Head of caudate nucleus (tissue), 42 donors: ENCODE results near the gene ADAR.

Experiments used
- DNase-seq, 42 donors: peaks; one replicate each; pipeline versions ENCODE4 v3.0.0 to v3.0.0-alpha.2; 2020 to 2021; ENCODE audit warnings: mixed read lengths in 7 of 42
- intact Hi-C: fragments of 100-400 bp; cut with DNase I; formaldehyde crosslinking; loops from one replicate; pipeline ENCODE4 v1.15.0; 2022

The ADAR gene

GRCh38 chr1:154591206-154591605, 16.8 kb downstream of the ADAR start:
- intact Hi-C loops: no loop called here
- no peak for DNase-seq

GRCh38 chr1:154590756-154591155, 17.2 kb downstream of the ADAR start:
- intact Hi-C loops: no loop called here
- DNase-seq: no peak

- no peak for DNase-seq
- intact Hi-C loops: no loop called here
These were observed 18.2 kb downstream of the ADAR start for GRCh38 chr1:154589780-154590179.

DNA sequence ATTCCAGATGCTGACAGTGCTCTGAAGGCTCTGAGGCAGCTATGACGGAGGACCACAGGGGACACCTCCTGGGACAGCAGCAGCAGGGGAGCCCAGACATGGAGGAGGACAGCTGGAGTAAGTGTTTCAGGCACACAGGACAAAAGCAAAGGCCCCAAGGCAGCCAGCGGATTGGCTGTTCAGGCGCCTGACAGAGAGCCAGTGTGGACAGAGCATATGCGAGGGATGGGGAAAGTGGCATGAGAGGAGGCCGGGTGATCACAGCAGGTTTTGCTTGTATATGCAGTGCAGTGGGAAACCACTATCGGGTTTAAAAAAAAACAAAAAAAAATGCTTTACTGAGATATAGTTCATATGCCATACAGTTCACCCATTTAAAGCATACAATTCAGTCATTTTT, 21.3 kb downstream of the ADAR start:
- DNase-seq: no peak
- intact Hi-C loops: no loop called here

- intact Hi-C loops: no loop called here
- DNase-seq: peak in 1 of 42 donors; percentile 14
These were observed 21.8 kb downstream of the ADAR start for GRCh38 chr1:154586231-154586630.

DNA sequence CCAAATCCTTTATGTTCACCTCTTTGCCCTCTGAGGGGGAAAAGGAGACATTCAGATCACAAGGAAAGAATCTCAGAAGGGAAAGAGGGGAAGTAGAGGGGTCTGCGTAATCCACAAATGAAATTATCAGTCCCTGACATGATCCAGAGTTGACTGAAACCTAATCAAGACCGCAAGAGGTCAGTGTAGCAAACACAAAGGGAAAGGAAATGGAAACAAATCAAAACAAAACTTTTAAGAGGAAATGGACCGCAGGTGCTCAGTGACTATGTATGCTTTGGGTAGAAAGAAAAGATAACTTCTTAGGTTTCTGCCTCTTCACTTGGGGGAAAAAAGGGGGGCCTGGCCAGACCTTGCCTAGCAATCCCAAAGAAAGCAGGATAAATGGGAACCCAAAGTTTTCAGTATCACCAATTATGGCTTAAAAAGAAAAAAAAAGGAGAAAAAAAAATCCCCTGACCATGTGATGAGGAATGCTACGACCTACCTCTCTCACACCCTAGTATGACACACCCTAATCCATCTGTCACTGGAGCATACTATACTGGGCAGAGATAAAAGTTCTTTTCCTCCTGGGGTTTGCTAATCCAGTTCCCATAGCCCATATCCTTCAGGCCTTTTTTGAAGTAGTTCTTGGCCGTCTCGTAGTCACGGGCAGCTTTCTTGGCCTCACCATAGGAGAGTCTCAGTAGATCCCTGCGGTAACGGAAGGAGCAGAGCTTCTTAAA, 23.6 kb downstream of the ADAR start:
- intact Hi-C loops: no loop called here
- DNase-seq: no peak

- intact Hi-C loops: no loop called here
- DNase-seq: no peak
These were observed 24.2 kb downstream of the ADAR start for GRCh38 chr1:154583773-154584172.

DNA sequence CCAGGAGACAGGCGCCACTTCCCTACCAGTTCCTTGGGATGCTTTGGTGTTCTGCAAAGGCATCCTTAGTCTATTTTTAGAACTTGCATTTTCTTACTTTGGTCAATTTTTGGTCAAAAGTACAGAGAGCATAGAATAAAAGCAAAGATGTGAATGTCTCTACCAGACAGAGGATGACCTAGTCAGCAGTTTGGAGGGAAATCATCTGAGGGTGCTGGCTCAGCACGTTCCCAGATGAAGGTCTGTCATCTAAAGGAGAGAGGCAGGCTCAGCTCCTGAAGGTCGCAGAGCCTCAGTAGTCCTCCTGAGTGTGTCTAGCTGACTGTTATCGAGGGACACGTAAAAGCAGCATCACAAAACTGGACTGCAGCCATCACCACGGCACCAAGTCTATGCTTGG, 25.1 kb downstream of the ADAR start:
- no peak for DNase-seq
- intact Hi-C loops: no loop called here

DNA sequence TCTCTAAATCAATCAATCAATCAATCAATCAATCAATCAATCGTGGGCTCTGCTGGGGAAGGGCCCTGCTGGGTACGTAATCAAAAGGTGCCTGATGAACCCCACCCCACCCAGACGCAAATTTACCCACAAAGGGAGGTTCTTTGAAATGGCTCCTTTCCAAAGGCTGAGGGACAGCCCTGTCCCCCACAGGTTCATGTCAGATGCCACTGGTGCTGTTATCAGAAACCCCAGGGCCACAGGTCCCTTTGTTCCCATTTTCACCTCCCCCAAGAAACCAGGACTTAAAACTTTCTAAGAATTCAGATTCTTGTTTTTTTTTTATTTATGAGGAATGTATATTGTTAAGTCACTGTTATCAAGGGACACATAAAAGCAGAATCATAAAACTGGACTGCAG, 26.2 kb downstream of the ADAR start:
- intact Hi-C loops: no loop called here
- DNase-seq: no peak

DNA sequence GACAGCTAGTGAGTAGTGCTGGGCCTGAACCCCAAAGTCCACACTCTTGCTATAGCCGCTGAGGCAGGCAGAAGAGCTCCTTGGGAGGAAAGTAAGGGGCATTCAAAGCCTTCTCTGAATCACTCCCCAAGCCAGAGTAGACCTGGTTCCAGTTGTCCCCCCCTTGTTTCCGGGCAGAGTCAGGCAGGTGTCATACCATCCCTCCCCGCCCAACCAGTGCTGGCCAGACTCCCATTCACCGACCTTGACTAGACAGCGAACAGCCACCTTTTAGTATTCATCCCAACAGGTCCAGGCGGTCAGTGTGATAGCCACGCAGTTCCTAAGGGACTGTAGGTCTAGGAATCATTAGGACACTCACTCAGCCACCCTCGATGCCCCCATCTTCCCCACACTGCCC, 28.6 kb downstream of the ADAR start:
- DNase-seq: no peak
- intact Hi-C loops: no loop called here

- intact Hi-C loops: no loop called here
- DNase-seq: no peak
These were observed 29.9 kb downstream of the ADAR start for GRCh38 chr1:154578058-154578418.

DNA sequence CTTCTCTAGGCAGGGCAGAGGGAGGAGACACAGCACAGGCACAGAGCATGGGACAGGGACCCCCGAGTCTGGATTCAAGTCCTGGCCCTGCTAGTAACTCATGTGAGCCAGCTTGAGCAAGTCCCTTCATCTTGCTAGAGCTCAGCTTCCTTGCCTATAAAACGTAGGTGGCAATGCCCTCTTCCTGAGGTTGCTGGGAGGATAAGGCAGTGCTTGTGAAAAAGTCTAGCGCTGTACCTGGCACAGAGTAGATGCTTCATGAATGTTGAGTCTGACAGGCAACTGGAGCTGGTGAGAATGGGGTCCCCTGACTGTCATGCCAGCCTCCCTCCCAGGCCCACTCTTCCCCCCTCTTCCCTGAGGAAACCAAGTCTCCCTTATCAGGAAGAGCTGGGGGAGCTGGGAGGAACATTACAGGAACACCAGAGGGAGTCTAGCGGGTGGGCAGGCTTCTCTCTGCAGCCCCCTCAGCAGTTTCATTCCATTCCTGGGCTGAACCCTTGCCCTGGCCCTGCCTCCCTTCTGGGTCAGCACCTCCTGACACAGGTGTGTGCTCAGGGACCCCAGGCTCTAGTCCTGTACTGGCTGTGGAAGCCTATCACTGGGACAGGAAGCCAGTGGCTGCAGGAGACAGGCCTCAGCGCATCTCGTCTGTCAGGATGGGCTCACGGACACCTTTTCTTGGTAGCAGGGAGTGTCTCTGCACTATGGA, 30.5 kb downstream of the ADAR start:
- intact Hi-C loops: no loop called here
- DNase-seq: peak in 5 of 42 donors; percentile 30 to 64 (median 49)

GRCh38 chr1:154575951-154576566, 31.9 kb downstream of the ADAR start:
- peak in 1 of 42 donors; percentile 23 for DNase-seq
- intact Hi-C loops: no loop called here

DNA sequence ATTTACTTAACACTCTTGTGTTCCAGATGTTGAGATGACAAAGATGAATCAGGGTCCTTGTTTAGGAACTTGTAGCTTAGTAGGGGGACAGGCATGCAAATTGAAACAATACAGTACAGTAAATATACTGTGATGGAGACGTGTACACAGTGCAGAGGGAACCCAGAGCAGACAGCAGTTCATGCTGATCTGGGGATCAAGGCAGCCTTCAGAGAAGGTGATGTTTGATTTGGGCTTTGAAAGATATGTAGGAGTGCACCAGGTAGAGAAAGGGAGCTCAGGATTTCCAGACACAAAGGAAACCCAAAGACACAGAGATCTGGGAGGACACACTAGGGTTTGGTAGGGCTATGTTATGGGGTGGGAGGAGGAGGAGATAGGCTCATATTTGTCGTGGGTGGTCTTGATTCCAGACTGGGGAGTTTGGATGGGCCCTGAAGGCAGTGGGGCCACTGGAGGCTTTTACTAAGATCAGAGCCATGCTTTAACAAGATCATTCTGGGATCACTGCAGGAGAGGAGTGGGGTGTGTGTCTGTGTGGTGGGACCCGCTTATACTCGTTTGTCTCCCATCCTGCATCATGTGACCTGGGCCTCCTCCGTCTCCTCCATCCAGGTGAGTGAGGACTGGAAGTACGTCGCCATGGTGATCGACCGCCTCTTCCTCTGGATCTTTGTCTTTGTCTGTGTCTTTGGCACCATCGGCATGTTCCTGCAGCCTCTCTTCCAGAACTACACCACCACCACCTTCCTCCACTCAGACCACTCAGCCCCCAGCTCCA, 32.6 kb downstream of the ADAR start:
- intact Hi-C loops: no loop called here
- DNase-seq: peak in 39 of 42 donors; percentile 31 to 88 (median 65)

DNA sequence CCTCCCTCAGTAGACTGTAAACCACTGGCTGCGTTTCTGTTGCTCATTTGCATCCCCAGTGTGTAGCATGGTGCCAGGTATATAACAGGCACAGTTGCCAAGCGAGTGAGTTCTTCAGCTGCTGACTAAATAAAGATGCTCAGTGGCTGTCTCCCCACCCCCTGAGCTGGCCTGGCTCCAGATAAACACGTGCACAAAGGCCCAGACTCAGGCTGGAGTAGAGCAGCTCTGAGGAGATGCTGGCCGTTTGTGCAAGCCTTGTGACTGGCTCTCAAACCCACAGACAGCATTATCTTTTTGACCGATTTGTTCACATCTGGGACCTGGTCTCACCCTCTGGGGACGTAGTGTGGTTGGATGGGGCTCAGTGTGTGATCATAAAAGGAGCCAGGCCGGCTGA, 33.3 kb downstream of the ADAR start:
- DNase-seq: peak in 3 of 42 donors; percentile 30 to 48 (median 41)
- intact Hi-C loops: no loop called here

GRCh38 chr1:154573168-154573510, 34.8 kb downstream of the ADAR start:
- intact Hi-C loops: no loop called here
- DNase-seq: peak in 20 of 42 donors; percentile 37 to 84 (median 56)

DNA sequence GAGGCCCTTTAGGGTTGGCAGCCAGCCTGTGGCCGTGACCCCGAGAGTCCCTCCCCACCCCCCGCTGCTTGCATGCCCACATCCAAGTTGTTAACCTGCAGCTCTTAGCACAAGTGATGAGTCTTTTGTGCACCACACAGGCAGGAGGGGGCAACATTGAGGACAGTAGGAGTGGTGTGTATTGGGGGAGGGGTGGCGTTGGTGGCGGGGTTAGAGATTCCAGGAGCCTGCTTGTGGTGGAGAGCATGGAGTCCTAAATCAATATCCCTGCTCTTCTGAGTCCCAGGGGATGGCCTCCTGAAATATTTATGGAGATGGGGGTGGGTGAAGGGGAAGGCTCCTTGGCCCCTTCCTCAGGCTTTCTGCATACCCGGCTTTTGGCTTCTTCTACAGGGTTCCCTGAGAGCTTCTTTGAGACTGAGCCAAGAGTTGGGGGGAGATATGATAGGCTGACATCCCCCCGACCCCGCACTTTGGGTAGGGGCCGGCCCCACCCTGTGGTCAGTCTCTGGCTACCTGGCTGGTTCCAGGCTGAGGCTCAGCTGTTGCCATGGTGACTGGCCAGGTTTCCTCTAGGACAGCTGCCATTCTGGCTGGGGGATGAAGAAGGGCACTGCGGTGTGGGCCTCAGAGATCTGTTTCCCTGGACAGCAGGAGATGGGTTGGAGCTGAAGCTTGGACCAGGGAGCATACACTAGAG, 35.4 kb downstream of the ADAR start:
- DNase-seq: no peak
- intact Hi-C loops: no loop called here

- no peak for DNase-seq
- intact Hi-C loops: no loop called here
These were observed 36.1 kb downstream of the ADAR start for GRCh38 chr1:154571964-154572288.

DNA sequence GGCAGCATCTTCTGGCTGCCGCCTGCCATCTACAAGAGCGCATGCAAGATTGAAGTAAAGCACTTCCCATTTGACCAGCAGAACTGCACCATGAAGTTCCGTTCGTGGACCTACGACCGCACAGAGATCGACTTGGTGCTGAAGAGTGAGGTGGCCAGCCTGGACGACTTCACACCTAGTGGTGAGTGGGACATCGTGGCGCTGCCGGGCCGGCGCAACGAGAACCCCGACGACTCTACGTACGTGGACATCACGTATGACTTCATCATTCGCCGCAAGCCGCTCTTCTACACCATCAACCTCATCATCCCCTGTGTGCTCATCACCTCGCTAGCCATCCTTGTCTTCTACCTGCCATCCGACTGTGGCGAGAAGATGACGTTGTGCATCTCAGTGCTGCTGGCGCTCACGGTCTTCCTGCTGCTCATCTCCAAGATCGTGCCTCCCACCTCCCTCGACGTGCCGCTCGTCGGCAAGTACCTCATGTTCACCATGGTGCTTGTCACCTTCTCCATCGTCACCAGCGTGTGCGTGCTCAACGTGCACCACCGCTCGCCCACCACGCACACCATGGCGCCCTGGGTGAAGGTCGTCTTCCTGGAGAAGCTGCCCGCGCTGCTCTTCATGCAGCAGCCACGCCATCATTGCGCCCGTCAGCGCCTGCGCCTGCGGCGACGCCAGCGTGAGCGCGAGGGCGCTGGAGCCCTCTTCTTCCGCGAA, 36.6 kb downstream of the ADAR start:
- intact Hi-C loops: no loop called here
- no peak for DNase-seq
